HG02938 (cell line): ENCODE results near the gene ACSS2.
A peak's percentile ranks its signal among the peaks of the same experiment; 100 is the strongest.

ENCODE experiments used
- ATAC-seq: cut with Tn5 transposase; IDR thresholded peaks from one replicate; pipeline ENCODE4 v1.9.1; 2021; ENCODE audit warnings: mild to moderate bottlenecking, moderate library complexity; ENCODE audit not compliant: unreplicated experiment

ACSS2 gene

DNA sequence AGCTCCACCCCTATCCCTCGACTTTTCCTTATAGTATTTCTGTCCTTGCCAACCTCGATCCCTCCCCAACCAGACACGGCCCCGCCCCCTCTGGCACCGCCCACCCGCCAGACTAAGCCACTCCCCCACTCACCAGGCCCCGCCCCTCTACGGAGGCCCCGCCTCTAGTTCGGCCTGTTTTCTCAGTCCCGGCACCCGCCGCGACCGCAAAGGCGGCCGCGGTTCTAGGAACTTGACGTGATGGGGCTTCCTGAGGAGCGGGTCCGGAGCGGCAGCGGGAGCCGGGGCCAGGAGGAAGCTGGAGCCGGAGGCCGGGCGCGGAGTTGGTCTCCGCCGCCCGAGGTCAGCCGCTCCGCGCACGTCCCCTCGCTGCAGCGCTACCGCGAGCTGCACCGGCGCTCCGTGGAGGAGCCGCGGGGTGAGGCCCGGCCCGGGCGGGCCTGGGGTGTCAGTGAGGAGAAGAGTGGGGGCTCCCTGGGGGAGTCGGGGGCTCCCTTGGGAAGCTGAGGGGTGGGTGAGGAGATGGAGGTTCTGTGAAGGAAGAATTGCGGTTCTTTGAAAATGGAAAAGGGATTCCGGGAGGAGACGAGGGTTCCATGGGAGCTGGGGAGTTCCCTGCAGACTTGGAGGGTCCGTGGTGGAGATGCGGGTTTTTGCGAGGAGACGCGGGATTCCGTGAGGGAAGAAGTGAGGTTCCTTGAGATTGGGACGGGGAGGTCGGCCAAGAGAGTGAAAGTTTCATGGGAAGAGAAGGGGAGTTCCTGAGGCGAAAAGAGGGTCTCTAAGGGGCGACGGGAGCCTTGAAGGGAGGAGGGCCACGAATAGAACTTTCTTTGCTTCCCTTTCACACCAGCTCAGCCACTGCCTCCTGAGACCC, at the start of gene ACSS2:
Gene ACSS2 (plus strand): TSS at position 207 of the 877 bp plus-strand sequence. CDS start 34 bp downstream, at position 241.
- ATAC-seq: peak; percentile 46

DNA sequence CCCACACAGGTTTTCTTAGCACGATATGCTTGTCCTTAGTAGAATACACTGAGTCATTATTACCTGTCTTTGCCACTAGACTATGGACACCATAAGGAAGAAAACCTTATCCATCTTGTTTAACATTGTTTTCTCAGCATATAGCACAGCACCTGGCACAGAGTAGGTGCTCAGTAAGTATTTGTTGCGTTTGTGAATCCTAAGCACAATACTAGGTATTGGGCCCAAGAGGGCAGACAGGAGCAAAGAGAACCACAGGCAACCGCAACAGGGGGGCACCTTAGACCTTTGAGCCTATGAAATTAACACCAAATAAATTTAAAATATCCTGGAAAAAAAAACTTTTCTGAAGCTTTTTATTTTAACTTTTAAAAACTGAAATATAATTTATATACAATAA, 47.2 kb upstream of the ACSS2 start:
- ATAC-seq: no peak

DNA sequence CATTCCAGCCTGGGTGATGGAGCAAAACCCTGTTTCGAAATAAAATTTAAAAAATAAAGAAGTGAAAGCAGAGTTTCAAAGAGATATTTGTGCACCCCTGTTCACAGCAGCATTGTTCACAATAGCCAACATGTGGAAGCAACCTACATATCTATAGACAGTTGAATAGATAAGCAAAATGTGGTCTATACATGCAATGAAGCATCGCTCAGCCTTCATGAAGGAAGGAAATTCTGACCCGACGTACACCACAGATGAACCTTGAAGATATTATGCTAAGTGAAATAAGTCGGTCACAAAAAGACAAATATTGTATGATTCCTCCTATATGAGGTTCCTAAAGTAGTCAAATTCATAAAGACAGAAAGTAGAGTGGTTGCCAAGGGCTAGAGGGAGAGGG, 44.5 kb upstream of the ACSS2 start:
- ATAC-seq: no peak

- no peak for ATAC-seq
Observed at GRCh38 chr20:34834459-34834893, 41.9 kb upstream of the ACSS2 start.

GRCh38 chr20:34842143-34842542, 34.3 kb upstream of the ACSS2 start:
- ATAC-seq: no peak

- ATAC-seq: no peak
Observed at GRCh38 chr20:34843421-34843820, 33.0 kb upstream of the ACSS2 start.

DNA sequence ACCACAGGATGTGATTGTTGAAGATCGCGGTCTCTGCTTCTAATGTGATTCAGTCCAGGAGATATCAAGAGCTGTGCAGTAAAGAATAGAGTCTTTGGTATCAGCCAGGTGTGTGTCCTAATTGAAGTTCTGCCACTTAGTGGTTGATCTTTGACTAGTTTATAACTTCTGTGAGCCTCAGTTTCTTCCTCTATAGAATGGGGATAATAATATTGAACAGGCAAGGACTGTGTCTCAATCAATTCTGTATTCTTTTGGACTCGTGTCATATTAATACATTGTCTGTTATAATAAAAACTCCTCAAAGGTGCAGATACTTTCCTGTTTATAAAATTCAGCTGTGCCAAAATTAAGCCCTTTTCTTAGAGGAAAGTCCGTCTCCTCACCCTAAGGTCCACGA, 27.8 kb upstream of the ACSS2 start:
- no peak for ATAC-seq

DNA sequence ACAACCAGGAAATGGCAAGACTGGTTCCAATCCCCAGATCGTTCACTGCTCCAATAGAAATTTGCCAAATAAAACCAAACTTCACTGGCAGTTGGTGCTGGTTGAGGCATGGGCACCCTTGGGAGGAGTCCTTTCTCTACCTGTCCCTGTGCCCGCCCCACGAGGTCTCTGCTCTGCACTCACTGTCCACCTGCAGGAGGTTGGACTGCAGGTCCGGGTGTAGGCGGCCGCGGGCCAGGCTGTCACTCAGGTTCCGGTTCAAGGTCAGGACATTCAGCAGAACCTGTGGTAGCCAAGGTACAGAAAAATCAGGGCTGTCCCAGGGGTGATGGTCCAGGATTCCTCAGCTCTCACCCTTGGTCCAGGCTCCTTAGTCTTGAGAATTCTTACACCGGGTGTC, 26.6 kb upstream of the ACSS2 start:
- no peak for ATAC-seq

- ATAC-seq: no peak
Observed at GRCh38 chr20:34850969-34851368, 25.4 kb upstream of the ACSS2 start.

GRCh38 chr20:34852298-34852697, 24.1 kb upstream of the ACSS2 start:
- no peak for ATAC-seq

DNA sequence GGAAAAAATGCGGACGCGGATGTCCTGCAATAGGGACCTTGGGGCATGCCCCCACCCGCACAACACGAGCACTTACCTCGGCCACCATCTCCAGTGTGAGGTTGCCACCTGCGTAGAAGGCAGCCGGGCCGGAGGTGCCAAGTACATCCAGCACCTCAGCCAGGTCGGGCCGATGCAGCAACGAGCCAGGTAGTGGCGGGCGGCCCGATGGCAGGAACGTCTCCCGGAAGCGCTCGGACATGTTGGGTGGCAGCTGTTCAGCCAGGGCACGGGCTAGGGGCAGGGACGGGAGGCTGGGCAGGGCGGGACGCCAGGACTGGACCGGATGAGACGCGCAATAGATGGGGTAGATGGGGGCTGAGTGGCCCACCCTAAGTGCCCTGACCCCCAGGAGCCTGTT, 17.0 kb upstream of the ACSS2 start:
- ATAC-seq: no peak

- ATAC-seq: no peak
Observed at GRCh38 chr20:34859826-34860545, 16.4 kb upstream of the ACSS2 start.

DNA sequence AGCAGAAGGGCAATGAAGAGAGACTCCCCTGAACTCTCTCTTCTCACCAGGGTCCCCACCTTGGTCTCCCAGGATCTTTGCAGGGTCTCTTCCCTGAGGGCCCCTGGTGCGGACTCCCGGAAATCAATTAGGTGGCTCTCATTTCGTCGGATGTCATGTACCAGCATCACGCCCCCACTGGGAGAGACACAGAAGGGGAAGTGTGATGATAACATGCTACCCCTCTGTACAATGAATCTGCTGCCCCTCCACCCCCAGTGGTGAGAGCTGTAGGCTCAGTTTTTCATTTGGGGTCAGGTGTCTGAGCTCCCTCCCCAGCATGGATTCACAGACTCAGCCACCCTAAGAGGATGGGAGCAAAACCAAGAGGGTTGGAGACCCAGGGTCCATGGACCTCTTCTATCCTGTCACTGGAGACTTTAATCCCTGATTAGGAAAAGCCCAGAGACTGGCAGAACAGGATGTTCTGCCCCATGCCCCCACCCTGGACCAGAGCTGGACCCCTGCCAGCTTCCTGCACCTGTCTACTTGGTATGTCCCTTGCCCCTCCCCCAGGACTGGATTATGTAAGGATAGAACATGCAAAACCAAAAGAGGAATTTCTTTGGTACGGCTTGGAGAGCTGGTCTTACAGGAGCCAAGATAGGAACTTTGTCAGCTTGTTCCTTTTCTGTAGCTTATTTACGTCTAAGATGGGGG, 14.9 kb upstream of the ACSS2 start:
- no peak for ATAC-seq

GRCh38 chr20:34862724-34863123, 13.7 kb upstream of the ACSS2 start:
- ATAC-seq: no peak

GRCh38 chr20:34863421-34863965, 12.9 kb upstream of the ACSS2 start:
- no peak for ATAC-seq

GRCh38 chr20:34864216-34864615, 12.2 kb upstream of the ACSS2 start:
- no peak for ATAC-seq

DNA sequence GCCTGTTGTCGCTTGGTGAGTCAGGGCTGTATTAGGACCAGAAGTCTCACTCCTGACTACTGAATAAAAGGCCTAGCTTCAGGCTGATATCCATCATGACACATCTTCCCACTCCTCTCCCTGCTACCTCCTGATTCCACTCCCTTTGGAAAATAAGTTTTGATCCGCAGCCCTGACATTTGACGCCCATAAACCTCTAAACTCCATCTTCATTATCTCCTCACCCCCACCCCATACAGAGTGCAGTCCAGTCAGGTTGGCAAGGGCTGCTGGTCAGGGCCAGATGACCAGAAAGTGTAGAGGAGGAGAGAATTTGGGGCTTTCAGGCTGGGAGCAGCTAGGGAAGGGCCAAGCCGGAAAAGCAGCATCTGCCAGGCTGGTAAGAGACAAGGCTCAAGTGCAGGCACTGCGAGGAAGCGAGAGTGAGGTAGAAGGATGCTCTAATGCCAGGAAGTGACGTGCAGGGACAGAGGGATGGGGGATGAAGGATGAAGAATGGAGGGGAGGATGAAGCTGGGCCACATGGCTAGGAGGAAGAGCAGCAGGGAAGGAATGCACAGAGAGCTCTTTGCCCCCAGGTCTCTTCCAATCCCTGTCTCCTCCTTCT, 5.0 kb upstream of the ACSS2 start:
- ATAC-seq: no peak

DNA sequence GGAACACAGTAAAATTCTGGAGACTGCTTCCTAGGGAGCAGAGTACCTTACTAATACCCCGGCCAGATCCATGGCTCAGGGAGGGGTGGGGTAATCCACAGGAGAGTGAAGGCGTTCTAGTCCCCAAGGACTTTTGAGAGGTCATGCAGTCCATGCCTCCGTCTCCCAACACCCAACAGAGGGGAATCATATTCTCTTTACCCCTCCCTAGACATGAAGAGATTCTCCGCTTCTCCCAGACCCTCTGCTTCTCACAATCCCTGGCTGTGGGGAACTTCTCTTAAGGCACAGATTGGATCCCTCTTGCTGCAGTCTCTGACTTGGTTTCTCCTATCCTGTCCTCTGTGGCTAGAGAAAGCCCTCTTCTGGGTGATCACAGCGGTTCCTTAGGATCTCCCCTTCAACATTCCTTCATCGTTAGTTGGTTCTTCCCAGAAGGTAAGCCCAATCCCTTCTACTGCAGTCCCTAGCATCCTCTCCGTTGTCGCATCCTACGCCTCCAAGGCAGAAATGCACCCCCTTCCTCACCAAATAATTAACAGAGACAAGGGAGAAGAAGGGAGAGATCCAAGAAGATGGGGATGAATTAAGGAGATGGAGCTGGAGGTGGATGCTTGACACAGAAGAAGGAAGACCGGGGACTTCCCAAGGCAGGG, 4.3 kb upstream of the ACSS2 start:
- no peak for ATAC-seq

DNA sequence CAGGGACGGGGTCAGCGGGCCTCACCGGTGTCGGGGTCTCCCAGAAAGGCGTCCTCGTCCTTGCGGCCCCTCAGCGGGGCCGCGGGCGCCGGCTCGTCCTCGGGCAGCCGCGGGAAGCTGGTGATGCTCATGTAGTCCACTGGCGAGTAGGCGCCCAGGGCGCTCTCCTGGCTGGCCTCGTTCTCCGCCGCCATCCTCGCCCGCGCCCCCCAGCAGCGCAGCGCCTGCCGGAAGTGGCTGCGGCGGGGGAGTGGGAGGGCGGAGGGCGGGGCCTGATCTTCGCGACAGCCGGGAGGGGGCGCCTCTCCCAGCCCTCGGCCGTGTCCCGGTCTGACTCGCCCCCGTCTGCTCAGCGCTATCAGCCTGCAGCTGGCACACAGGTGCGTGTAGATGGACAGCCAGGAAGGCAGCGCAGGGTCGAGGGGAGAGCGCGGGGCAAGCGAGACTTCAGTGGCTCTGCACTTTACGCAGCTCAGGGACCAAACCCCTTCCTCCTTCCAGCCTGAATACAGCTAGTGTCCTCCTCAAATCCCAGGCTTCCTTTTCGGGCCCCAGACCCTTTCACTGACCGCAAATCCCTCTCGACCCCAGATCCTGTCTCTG, 3.7 kb upstream of the ACSS2 start, which contains the start of gene GGT7:
Gene GGT7 (minus strand): TSS at position 235 of the 603 bp plus-strand sequence. CDS start 41 bp downstream, at position 194.
- ATAC-seq: no peak
